ENCODE results near the gene TMEM196. TPM values are rescaled to one million over a fixed set of nuclear protein-coding genes. Genes with fewer than 3 reads are reported as not detected.
A peak's percentile ranks its signal among the peaks of the same experiment; 100 is the strongest.

TMEM196 gene
- total RNA-seq, 2 donors from 2014 or later: 0.26 TPM; not detected in 1

DNA sequence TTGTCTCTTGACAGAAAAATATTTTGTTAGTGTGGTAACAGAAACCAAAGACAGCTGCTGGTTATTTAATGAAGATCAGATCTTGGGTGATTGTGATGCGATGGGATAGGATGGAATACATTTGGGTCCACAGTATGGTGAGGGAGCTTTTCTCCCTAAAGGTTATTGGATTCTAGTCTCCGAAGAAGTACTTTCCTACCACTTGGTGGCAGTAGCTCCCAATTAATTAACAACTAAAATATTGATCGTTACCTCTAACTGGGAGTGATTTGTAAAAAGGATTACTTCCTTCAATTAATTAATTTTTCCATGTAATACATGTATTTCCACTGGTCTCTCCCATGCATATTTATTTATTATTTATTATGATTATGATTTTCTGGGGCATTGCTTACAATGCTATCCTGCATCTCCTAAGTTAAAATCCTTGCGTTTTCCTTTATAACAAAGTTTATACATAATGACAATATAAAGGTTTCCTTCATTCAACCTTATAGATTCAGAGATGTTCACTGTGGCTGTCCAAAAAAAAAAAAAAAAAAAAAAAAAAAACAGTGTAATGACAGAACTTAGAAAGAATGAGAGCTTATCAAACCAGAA lies 25.6 kb downstream of the TMEM196 start:
- peak; percentile 47 to 70 (median 66) for TF ChIP-seq CTCF (IDR thresholded peaks at IDR 0.05)
- TF ChIP-seq POLR2A (IDR thresholded peaks at IDR 0.05): no peak
- Histone ChIP-seq H3K27ac (no peak overlapping the region), H3K36me3 (replicated peaks in 1 of 2; ENCODE audit: insufficient read depth in 1 of 2, low read depth in 2 of 2) (no peaks in the 10 kb centered on the region), H3K27me3 (no peaks in the 10 kb centered on the region), H3K9me3 (no peaks in the 10 kb centered on the region), H3K4me1 (no peaks in the 10 kb centered on the region), H3K4me3 (no peak overlapping the region)
- DNase-seq (peak in 1 of 4 donors; percentile 17), ATAC-seq (peak; percentile 60)
- intact Hi-C loops (cut with DNase I): loop anchor here (5.0 kb wide), 1 partner anchor 844 kb away; no protein-coding TSS in a partner anchor
- 24 to 26% methylated on average over 4 of the region's 4 CpGs for WGBS, 2 donors

GRCh38 chr7:19744075-19744474 lies 29.3 kb downstream of the TMEM196 start:
- 26 to 31% methylated on average over 1 of the region's 1 CpG for WGBS, 2 donors
- ATAC-seq: no peak
- DNase-seq: no peak
- no peak overlapping the region for H3K27ac ChIP-seq
- H3K9me3 ChIP-seq: no peaks in the 10 kb centered on the region
- H3K27me3 ChIP-seq: no peaks in the 10 kb centered on the region
- no peak for TF ChIP-seq CTCF (IDR thresholded peaks at IDR 0.05)
- no peak for TF ChIP-seq POLR2A (IDR thresholded peaks at IDR 0.05)
- intact Hi-C loops (cut with DNase I): no loop called here
- no peaks in the 10 kb centered on the region for H3K4me1 ChIP-seq
- no peak overlapping the region for H3K4me3 ChIP-seq
- no peaks in the 10 kb centered on the region for H3K36me3 ChIP-seq (replicated peaks in 1 of 2; ENCODE audit: insufficient read depth in 1 of 2, low read depth in 2 of 2)

DNA sequence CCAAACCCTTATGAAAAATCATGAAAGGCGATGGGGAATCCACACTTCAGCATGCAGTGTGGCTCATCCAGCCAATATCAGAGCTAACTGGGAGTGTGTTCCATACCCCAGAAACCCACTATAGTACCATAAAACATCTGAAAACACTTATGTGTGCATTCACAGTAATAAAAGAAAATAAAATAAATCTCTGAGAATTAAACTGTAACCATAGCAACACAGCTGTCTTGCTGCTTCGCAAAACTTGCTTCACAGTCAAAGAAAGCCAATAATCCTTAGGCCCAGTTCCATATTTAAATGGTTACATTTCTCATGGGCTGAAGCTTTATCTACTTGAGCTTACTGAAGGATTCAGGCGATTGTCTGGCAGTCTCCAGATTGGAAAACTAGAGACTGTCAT lies 44.7 kb downstream of the TMEM196 start:
- Histone ChIP-seq H3K36me3 (replicated peaks in 1 of 2; ENCODE audit: insufficient read depth in 1 of 2, low read depth in 2 of 2) (no peaks in the 10 kb centered on the region), H3K4me3 (no peak overlapping the region), H3K9me3 (no peaks in the 10 kb centered on the region), H3K27me3 (no peaks in the 10 kb centered on the region), H3K4me1 (no peaks in the 10 kb centered on the region), H3K27ac (no peak overlapping the region)
- no peak for ATAC-seq
- TF ChIP-seq CTCF (IDR thresholded peaks at IDR 0.05): no peak
- intact Hi-C loops (cut with DNase I): no loop called here
- DNase-seq: no peak
- WGBS, 2 donors: 69 to 72% methylated on average over 3 of the region's 3 CpGs

DNA sequence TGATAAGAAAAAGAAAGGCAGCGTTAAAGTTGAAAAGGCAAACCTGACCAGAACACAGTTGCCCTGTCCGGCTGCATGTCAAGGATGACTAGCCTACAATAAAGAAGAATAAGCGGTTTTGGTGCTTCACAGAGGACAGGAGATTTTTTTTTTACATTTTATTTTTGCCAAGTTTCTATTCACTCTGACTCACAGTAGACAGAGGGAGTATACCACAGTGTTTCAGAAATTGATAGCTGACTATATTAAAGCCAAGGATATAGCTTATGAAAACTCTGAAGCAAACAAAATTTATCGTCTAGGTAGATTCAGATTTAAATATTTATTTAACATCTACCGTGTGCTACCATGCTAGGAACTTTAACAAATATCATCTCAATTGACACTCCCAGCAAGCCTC lies 47.6 kb downstream of the TMEM196 start:
- TF ChIP-seq POLR2A (IDR thresholded peaks at IDR 0.05): no peak
- TF ChIP-seq CTCF (IDR thresholded peaks at IDR 0.05): no peak
- Histone ChIP-seq H3K4me1 (no peaks in the 10 kb centered on the region), H3K27ac (no peak overlapping the region), H3K27me3 (peaks cover 0 to 6% of the 10 kb centered on the region in 2 donors), H3K4me3 (no peak overlapping the region), H3K9me3 (no peaks in the 10 kb centered on the region), H3K36me3 (replicated peaks in 1 of 2; ENCODE audit: insufficient read depth in 1 of 2, low read depth in 2 of 2) (no peaks in the 10 kb centered on the region)
- no peak for ATAC-seq
- 54% methylated on average over 5 of the region's 5 CpGs for WGBS, 2 donors
- no peak for DNase-seq
- intact Hi-C loops (cut with DNase I): no loop called here

DNA sequence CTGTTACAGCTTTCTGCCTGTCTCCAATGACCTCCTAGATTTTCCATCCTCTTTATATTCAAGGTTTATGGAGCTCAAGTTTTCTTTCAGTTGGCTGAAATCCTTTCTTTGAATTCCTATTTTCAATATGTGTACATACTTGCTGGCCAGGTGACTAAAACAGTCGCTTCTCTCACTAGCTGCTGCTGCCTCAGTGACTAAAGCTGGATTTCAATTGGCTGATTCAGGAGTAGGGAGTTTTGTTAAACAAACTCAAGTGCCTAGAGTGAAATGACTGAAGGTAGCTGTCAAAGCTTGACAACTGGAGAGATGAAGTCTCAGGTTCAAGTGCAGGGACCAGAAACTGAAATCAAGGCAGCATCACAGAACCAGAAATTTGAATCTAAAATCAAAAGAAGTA lies 57.9 kb downstream of the TMEM196 start:
- 23 to 30% methylated on average over 1 of the region's 1 CpG for WGBS, 2 donors
- DNase-seq (no peak), ATAC-seq (no peak)
- intact Hi-C loops (cut with DNase I): loop anchor here (10.0 kb wide), 1 partner anchor 879 kb away; no protein-coding TSS in a partner anchor
- Histone ChIP-seq H3K36me3 (replicated peaks in 1 of 2; ENCODE audit: insufficient read depth in 1 of 2, low read depth in 2 of 2) (no peaks in the 10 kb centered on the region), H3K9me3 (no peaks in the 10 kb centered on the region), H3K27ac (no peak overlapping the region), H3K4me1 (no peaks in the 10 kb centered on the region), H3K4me3 (no peak overlapping the region), H3K27me3 (no peaks in the 10 kb centered on the region)
- TF ChIP-seq CTCF (IDR thresholded peaks at IDR 0.05): no peak
- TF ChIP-seq POLR2A (IDR thresholded peaks at IDR 0.05): no peak

Data from body of pancreas (tissue), 4 donors.